Astrocyte (in vitro differentiated cells and primary cell): ENCODE data around the gene SHOX. TPM values are rescaled to one million over a fixed set of nuclear protein-coding genes. Genes with fewer than 3 reads are reported as not detected.

Source experiments
- DNase-seq: peaks from one replicate; pipeline ENCODE4 v3.0.0-alpha.2; 2010; ENCODE audit warnings: low read depth
- FAIRE-seq: peaks from 2 replicates; lab custom pipeline; 2011; peaks lifted over from hg19 to GRCh38; lab: Jason Lieb, UNC
- H2AFZ ChIP-seq: 2 replicates; pipeline ENCODE4 v1.6.0; 2012; ENCODE audit warnings: low read depth, low read length, inconsistent platforms
- H3K27ac ChIP-seq: 2 replicates; pipeline ENCODE4 v1.5.1; 2011; ENCODE audit warnings: low read depth, low read length, inconsistent platforms
- H3K27me3 ChIP-seq: 2 replicates; pipeline ENCODE4 v1.6.0; 2011; ENCODE audit warnings: low read length, inconsistent platforms; ENCODE audit not compliant: insufficient read depth
- H3K36me3 ChIP-seq: 2 replicates; pipeline ENCODE4 v1.5.1; 2011; ENCODE audit warnings: low read length, inconsistent platforms; ENCODE audit not compliant: insufficient read depth
- H3K4me1 ChIP-seq: 2 replicates; pipeline ENCODE4 v1.5.1; 2011; ENCODE audit warnings: low read length, inconsistent platforms; ENCODE audit not compliant: insufficient read depth
- H3K4me2 ChIP-seq: 2 replicates; pipeline ENCODE4 v1.6.0; 2012; ENCODE audit warnings: low read length, inconsistent platforms
- H3K4me3 ChIP-seq: 2 replicates; pipeline ENCODE4 v1.5.1; 2011; ENCODE audit warnings: low read depth, mild to moderate bottlenecking, low read length, inconsistent platforms; ENCODE audit not compliant: insufficient read depth
- H3K79me2 ChIP-seq: 2 replicates; pipeline ENCODE4 v1.6.0; 2012; ENCODE audit warnings: mild to moderate bottlenecking, low read length, inconsistent platforms; ENCODE audit not compliant: insufficient read depth
- H3K9ac ChIP-seq: 2 replicates; pipeline ENCODE4 v1.6.0; 2012; ENCODE audit warnings: mild to moderate bottlenecking, low read length, inconsistent platforms
- H3K9me3 ChIP-seq: 2 replicates; pipeline ENCODE4 v1.5.1; 2012; ENCODE audit warnings: low read depth, mild to moderate bottlenecking, low read length, inconsistent platforms; ENCODE audit not compliant: insufficient read depth
- H4K20me1 ChIP-seq: 2 replicates; pipeline ENCODE4 v1.6.0; 2012; ENCODE audit warnings: low read length, inconsistent platforms; ENCODE audit not compliant: insufficient read depth
- H3K27ac Mint-ChIP-seq: one replicate; pipeline ENCODE4 v1.8.0; 2021; ENCODE audit warnings: mild to moderate bottlenecking, mixed read lengths; ENCODE audit not compliant: unreplicated experiment
- H3K27me3 Mint-ChIP-seq: one replicate; pipeline ENCODE4 v1.8.0; 2021; ENCODE audit warnings: low read depth, mixed read lengths; ENCODE audit not compliant: unreplicated experiment
- H3K36me3 Mint-ChIP-seq: one replicate; pipeline ENCODE4 v1.8.0; 2021; ENCODE audit warnings: low read depth, mixed read lengths; ENCODE audit not compliant: unreplicated experiment
- H3K4me1 Mint-ChIP-seq: one replicate; pipeline ENCODE4 v1.8.0; 2021; ENCODE audit warnings: low read depth, mixed read lengths; ENCODE audit not compliant: unreplicated experiment
- H3K4me3 Mint-ChIP-seq: one replicate; pipeline ENCODE4 v1.8.0; 2021; ENCODE audit warnings: mild to moderate bottlenecking, moderate library complexity, mixed read lengths; ENCODE audit not compliant: unreplicated experiment
- H3K9me3 Mint-ChIP-seq: one replicate; pipeline ENCODE4 v1.8.0; 2021; ENCODE audit warnings: mild to moderate bottlenecking, mixed read lengths; ENCODE audit not compliant: unreplicated experiment
- CTCF ChIP-seq: IDR thresholded peaks from 2 replicates; pipeline ENCODE4 v1.5.1; 2011; ENCODE audit warnings: low read depth, mild to moderate bottlenecking, inconsistent platforms, low read length, moderate library complexity; ENCODE audit not compliant: insufficient read depth
- EZH2 ChIP-seq: IDR thresholded peaks from 2 replicates; pipeline ENCODE4 v1.6.1; 2012; ENCODE audit warnings: mild to moderate bottlenecking, low read length, inconsistent platforms; ENCODE audit not compliant: insufficient read depth
- total RNA-seq: library from RNA; stranded (reverse); gene quantifications from 2 replicates; pipeline ENCODE4 v1.2.1, GENCODE V29; 2021

SHOX gene
- total RNA-seq, 1 donor from 2014 or later: not detected

GRCh38 chrX:683576-683975, 53.0 kb downstream of the SHOX start:
- Mint-ChIP-seq H3K27me3 (no peaks in the 10 kb centered on the region), H3K9me3 (peaks cover 23% of the 10 kb centered on the region), H3K4me3 (no peak overlapping the region), H3K4me1 (no peaks in the 10 kb centered on the region), H3K27ac (no peak overlapping the region), H3K36me3 (no peaks in the 10 kb centered on the region)
- Histone ChIP-seq H3K9ac (no peak overlapping the region), H3K9me3 (peaks cover 11% of the 10 kb centered on the region), H4K20me1 (no peaks in the 10 kb centered on the region), H3K4me2 (no peak overlapping the region), H3K4me3 (no peak overlapping the region), H3K79me2 (no peaks in the 10 kb centered on the region), H3K4me1 (no peaks in the 10 kb centered on the region), H2AFZ (no peak overlapping the region), H3K36me3 (no peaks in the 10 kb centered on the region), H3K27ac (no peak overlapping the region), H3K27me3 (no peaks in the 10 kb centered on the region)
- TF ChIP-seq CTCF: no peak
- FAIRE-seq (no peak), DNase-seq (no peak)

GRCh38 chrX:685120-686032, 54.8 kb downstream of the SHOX start:
- H3K9me3 ChIP-seq: peaks cover 16% of the 10 kb centered on the region
- DNase-seq (no peak), FAIRE-seq (no peak)
- H3K4me2 ChIP-seq: no peak overlapping the region
- H3K4me1 ChIP-seq: no peaks in the 10 kb centered on the region
- peaks cover 16% of the 10 kb centered on the region for H3K9me3 Mint-ChIP-seq
- no peaks in the 10 kb centered on the region for H3K4me1 Mint-ChIP-seq
- no peak overlapping the region for H2AFZ ChIP-seq
- H3K4me3 Mint-ChIP-seq: no peak overlapping the region
- H3K27ac ChIP-seq: no peak overlapping the region
- no peak for TF ChIP-seq EZH2
- no peak for TF ChIP-seq CTCF
- H3K27ac Mint-ChIP-seq: no peak overlapping the region
- no peak overlapping the region for H3K4me3 ChIP-seq
- H3K9ac ChIP-seq: no peak overlapping the region
- no peaks in the 10 kb centered on the region for H3K36me3 Mint-ChIP-seq
- H3K79me2 ChIP-seq: no peaks in the 10 kb centered on the region
- H3K36me3 ChIP-seq: no peaks in the 10 kb centered on the region
- no peaks in the 10 kb centered on the region for H4K20me1 ChIP-seq
- no peaks in the 10 kb centered on the region for H3K27me3 ChIP-seq
- H3K27me3 Mint-ChIP-seq: no peaks in the 10 kb centered on the region

GRCh38 chrX:689983-690382, 59.4 kb downstream of the SHOX start:
- no peak overlapping the region for H3K4me3 ChIP-seq
- no peaks in the 10 kb centered on the region for H3K36me3 ChIP-seq
- H4K20me1 ChIP-seq: no peaks in the 10 kb centered on the region
- no peak overlapping the region for H2AFZ ChIP-seq
- Mint-ChIP-seq H3K4me1 (no peaks in the 10 kb centered on the region), H3K27me3 (no peaks in the 10 kb centered on the region), H3K27ac (no peak overlapping the region), H3K36me3 (no peaks in the 10 kb centered on the region), H3K4me3 (no peak overlapping the region), H3K9me3 (peaks cover 8% of the 10 kb centered on the region)
- no peak overlapping the region for H3K9ac ChIP-seq
- no peak for TF ChIP-seq CTCF
- no peak for TF ChIP-seq EZH2
- H3K4me1 ChIP-seq: no peaks in the 10 kb centered on the region
- peaks cover 12% of the 10 kb centered on the region for H3K9me3 ChIP-seq
- H3K4me2 ChIP-seq: no peak overlapping the region
- H3K79me2 ChIP-seq: no peaks in the 10 kb centered on the region
- DNase-seq (no peak), FAIRE-seq (no peak)
- H3K27ac ChIP-seq: no peak overlapping the region
- H3K27me3 ChIP-seq: no peaks in the 10 kb centered on the region
